ENCODE data around the gene CRELD2.

DNA sequence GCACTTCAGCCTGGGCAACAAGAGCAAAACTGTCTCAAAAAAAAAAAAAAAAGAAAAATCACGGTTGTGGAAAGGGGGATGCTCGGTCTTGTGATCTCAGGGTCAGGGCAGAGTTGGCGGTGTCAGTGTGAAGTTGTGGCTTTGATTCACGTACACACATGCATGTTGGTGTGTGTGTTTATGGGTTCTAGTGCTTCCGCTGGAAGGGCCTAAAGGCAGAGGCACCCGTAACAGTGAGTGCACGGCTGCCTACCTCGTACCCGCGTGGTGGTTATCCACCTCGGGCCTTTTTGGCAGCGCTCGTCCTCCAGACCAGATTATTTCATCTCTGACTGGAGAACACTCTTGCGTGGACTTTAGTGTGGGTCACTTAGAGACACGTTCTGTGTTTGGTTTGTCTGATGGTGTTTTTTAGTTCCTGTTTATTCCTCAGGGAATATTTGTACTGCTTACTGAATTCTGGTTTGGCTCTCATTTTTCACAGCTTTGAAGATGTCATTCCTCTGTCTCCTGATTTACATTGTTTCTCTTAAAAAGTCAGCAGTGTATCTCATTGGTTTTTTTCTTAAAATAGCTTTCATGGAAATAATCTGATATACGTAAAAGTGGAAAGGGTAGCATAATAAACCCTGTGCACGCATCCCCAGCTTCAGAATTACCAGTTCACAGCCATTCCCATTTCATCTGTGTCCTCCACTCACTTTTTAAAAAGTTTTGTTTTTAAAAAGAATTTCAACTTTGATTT, 49.2 kb upstream of the CRELD2 start:
- TF ChIP-seq, protein P1, sequence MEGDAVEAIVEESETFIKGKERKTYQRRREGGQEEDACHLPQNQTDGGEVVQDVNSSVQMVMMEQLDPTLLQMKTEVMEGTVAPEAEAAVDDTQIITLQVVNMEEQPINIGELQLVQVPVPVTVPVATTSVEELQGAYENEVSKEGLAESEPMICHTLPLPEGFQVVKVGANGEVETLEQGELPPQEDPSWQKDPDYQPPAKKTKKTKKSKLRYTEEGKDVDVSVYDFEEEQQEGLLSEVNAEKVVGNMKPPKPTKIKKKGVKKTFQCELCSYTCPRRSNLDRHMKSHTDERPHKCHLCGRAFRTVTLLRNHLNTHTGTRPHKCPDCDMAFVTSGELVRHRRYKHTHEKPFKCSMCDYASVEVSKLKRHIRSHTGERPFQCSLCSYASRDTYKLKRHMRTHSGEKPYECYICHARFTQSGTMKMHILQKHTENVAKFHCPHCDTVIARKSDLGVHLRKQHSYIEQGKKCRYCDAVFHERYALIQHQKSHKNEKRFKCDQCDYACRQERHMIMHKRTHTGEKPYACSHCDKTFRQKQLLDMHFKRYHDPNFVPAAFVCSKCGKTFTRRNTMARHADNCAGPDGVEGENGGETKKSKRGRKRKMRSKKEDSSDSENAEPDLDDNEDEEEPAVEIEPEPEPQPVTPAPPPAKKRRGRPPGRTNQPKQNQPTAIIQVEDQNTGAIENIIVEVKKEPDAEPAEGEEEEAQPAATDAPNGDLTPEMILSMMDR (IDR thresholded peaks at IDR 0.05; ENCODE audit: low read length): no peak
- TF ChIP-seq EZH2 (optimal IDR thresholded peaks at IDR 0.05; ENCODE audit: low read depth, low read length) (no peak), EZH2phosphoT487 (IDR thresholded peaks at IDR 0.05; ENCODE audit: low read length) (no peak)

Measured in MM.1S (cell line).